Neural cell (in vitro differentiated cells): Measurements from ENCODE around the gene RGS17. TPM values are rescaled to one million over a fixed set of nuclear protein-coding genes. Genes with fewer than 3 reads are reported as not detected.

Experiments
- H2AFZ ChIP-seq: fragments of 200-600, 300-800 bp; sonication (generic), shearing (Covaris generic); 2 replicates; pipeline ENCODE4 v1.6.0; 2014; ENCODE audit warnings: low read depth, mild to moderate bottlenecking, antibody characterized with exemption, low read length, moderate library complexity
- H3F3A ChIP-seq: fragments of 200-600 bp; shearing (Covaris generic); 2 replicates; pipeline ENCODE4 v1.6.1; 2016; ENCODE audit warnings: mild to moderate bottlenecking, moderate library complexity, mixed read lengths, antibody characterized with exemption, low read length; ENCODE audit not compliant: insufficient read depth, poor library complexity, severe bottlenecking
- H3K27ac ChIP-seq: fragments of 200-600, 300-800 bp; sonication (generic), shearing (Covaris generic); 2 replicates; pipeline ENCODE4 v1.5.1; 2014; ENCODE audit warnings: mild to moderate bottlenecking, low read length, moderate library complexity
- H3K27me3 ChIP-seq: fragments of 300-800, 200-600 bp; sonication (generic), shearing (Covaris generic); 2 replicates; pipeline ENCODE4 v1.6.0; 2014; ENCODE audit warnings: mild to moderate bottlenecking, low read depth, low read length, moderate library complexity; ENCODE audit not compliant: insufficient read depth
- H3K36me3 ChIP-seq: fragments of 300-800, 200-600 bp; sonication (generic), shearing (Covaris generic); 2 replicates; pipeline ENCODE4 v1.5.1; 2014; ENCODE audit warnings: mild to moderate bottlenecking, antibody characterized with exemption, low read length, moderate library complexity; ENCODE audit not compliant: insufficient read depth
- H3K4me2 ChIP-seq: fragments of 300-800, 200-600 bp; sonication (generic), shearing (Covaris generic); 2 replicates; pipeline ENCODE4 v1.6.0; 2014; ENCODE audit warnings: mild to moderate bottlenecking, low read length
- H3K4me3 ChIP-seq: fragments of 300-800, 200-600 bp; sonication (generic), shearing (Covaris generic); 2 replicates; pipeline ENCODE4 v1.5.1; 2014; ENCODE audit warnings: mild to moderate bottlenecking, low read length, moderate library complexity
- H3K79me2 ChIP-seq: fragments of 200-600 bp; shearing (Covaris generic); replicated peaks from 2 replicates; pipeline ENCODE4 v1.6.0; 2014; ENCODE audit warnings: mild to moderate bottlenecking, low read length, moderate library complexity; ENCODE audit not compliant: insufficient read depth
- H3K9ac ChIP-seq: fragments of 300-800, 200-600 bp; sonication (generic), shearing (Covaris generic); 2 replicates; pipeline ENCODE4 v1.6.1; 2016; ENCODE audit warnings: mild to moderate bottlenecking, low read length, mixed read lengths
- H3K9me2 ChIP-seq: fragments of 200-600 bp; shearing (Covaris generic); 2 replicates; pipeline ENCODE4 v1.6.1; 2016; ENCODE audit warnings: mild to moderate bottlenecking, low read length, mixed read lengths; ENCODE audit not compliant: insufficient read depth
- H3K9me3 ChIP-seq: fragments of 200-600, 300-800 bp; sonication (generic), shearing (Covaris generic); 2 replicates; pipeline ENCODE4 v1.6.1; 2016; ENCODE audit warnings: mild to moderate bottlenecking, mixed run types, low read length, moderate library complexity, mixed read lengths
- H4K20me1 ChIP-seq: fragments of 200-600 bp; shearing (Covaris generic); 2 replicates; pipeline ENCODE4 v1.6.1; 2016; ENCODE audit warnings: mild to moderate bottlenecking, mixed run types; ENCODE audit not compliant: insufficient read depth
- EP300 ChIP-seq: fragments of 450-650 bp; conservative IDR thresholded peaks from 2 replicates; pipeline ENCODE4 v1.6.1; 2014; ENCODE audit warnings: antibody characterized with exemption, mild to moderate bottlenecking, moderate library complexity; ENCODE audit not compliant: poor library complexity, severe bottlenecking
- EZH2 ChIP-seq: fragments of 200-600, 300-800 bp; shearing (Covaris generic), sonication (generic); IDR thresholded peaks from 2 replicates; pipeline ENCODE4 v1.6.1; 2014; ENCODE audit warnings: antibody characterized with exemption, low read length, borderline replicate concordance, mild to moderate bottlenecking; ENCODE audit not compliant: insufficient read depth, poor library complexity, severe bottlenecking
- MXI1 ChIP-seq: fragments of 450-650 bp; conservative IDR thresholded peaks from 2 replicates; pipeline ENCODE4 v1.6.1; 2014; ENCODE audit warnings: antibody characterized with exemption, mild to moderate bottlenecking; ENCODE audit not compliant: poor library complexity, severe bottlenecking
- POLR2AphosphoS5 ChIP-seq: IDR thresholded peaks from 2 replicates; pipeline ENCODE4 v1.6.1; 2012
- RAD21 ChIP-seq: fragments of 450-650 bp; conservative IDR thresholded peaks from 2 replicates; pipeline ENCODE4 v1.6.1; 2014; ENCODE audit warnings: antibody characterized with exemption, mild to moderate bottlenecking, moderate library complexity
- SMC3 ChIP-seq: fragments of 450-650 bp; conservative IDR thresholded peaks from 2 replicates; pipeline ENCODE4 v1.6.1; 2014; ENCODE audit warnings: antibody characterized with exemption, mild to moderate bottlenecking, moderate library complexity; ENCODE audit not compliant: poor library complexity
- TAF1 ChIP-seq: IDR thresholded peaks from 2 replicates; pipeline ENCODE4 v1.6.1; 2012; ENCODE audit warnings: low read depth
- polyA plus RNA-seq: library from polyadenylated mRNA; depleted of rRNA; stranded (reverse); fragments of >200 nt; gene quantifications from 2 replicates; pipeline ENCODE4 v1.2.3, GENCODE V29; 2014
- TF ChIP-seq, protein P1 (sequence below): fragments of 450-650 bp; IDR thresholded peaks from 2 replicates; pipeline ENCODE4 v1.5.1; 2014; ENCODE audit warnings: antibody characterized with exemption, mild to moderate bottlenecking, moderate library complexity; ENCODE audit not compliant: poor library complexity, severe bottlenecking
- TF ChIP-seq, protein P2 (sequence below): IDR thresholded peaks from 2 replicates; pipeline ENCODE4 v1.6.1; 2012; ENCODE audit warnings: borderline replicate concordance

Gene RGS17
- polyA plus RNA-seq, 1 donor from 2014 or later: 44.9 TPM

DNA sequence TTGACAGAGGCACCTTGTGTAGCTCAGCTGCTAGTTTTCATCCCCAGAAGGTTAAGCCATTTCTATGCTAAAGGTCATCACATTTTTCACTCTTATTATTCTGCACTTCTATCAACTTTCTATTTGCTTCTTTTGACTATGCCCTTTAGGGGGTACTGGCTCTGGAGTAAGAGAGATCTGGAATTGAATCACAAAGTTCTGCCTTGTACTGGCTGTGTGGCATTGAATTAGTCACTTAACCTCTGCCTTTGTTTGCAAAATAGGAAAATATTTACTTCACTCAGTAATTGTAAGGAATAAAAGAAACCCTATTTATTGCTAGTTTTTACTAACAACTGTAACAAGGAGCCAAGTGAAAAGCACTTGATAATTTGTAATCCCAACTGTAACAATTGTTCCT, 71.8 kb downstream of the RGS17 start:
- H4K20me1 ChIP-seq: no peaks in the 10 kb centered on the region
- H3K9me2 ChIP-seq: no peaks in the 10 kb centered on the region
- H3K9ac ChIP-seq: no peak overlapping the region
- H3F3A ChIP-seq: no peaks in the 10 kb centered on the region
- TF ChIP-seq EP300 (no peak), POLR2AphosphoS5 (no peak), SMC3 (no peak), EZH2 (no peak), TAF1 (no peak), MXI1 (no peak), RAD21 (no peak)
- TF ChIP-seq, protein P1, sequence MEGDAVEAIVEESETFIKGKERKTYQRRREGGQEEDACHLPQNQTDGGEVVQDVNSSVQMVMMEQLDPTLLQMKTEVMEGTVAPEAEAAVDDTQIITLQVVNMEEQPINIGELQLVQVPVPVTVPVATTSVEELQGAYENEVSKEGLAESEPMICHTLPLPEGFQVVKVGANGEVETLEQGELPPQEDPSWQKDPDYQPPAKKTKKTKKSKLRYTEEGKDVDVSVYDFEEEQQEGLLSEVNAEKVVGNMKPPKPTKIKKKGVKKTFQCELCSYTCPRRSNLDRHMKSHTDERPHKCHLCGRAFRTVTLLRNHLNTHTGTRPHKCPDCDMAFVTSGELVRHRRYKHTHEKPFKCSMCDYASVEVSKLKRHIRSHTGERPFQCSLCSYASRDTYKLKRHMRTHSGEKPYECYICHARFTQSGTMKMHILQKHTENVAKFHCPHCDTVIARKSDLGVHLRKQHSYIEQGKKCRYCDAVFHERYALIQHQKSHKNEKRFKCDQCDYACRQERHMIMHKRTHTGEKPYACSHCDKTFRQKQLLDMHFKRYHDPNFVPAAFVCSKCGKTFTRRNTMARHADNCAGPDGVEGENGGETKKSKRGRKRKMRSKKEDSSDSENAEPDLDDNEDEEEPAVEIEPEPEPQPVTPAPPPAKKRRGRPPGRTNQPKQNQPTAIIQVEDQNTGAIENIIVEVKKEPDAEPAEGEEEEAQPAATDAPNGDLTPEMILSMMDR: no peak
- TF ChIP-seq, protein P2, sequence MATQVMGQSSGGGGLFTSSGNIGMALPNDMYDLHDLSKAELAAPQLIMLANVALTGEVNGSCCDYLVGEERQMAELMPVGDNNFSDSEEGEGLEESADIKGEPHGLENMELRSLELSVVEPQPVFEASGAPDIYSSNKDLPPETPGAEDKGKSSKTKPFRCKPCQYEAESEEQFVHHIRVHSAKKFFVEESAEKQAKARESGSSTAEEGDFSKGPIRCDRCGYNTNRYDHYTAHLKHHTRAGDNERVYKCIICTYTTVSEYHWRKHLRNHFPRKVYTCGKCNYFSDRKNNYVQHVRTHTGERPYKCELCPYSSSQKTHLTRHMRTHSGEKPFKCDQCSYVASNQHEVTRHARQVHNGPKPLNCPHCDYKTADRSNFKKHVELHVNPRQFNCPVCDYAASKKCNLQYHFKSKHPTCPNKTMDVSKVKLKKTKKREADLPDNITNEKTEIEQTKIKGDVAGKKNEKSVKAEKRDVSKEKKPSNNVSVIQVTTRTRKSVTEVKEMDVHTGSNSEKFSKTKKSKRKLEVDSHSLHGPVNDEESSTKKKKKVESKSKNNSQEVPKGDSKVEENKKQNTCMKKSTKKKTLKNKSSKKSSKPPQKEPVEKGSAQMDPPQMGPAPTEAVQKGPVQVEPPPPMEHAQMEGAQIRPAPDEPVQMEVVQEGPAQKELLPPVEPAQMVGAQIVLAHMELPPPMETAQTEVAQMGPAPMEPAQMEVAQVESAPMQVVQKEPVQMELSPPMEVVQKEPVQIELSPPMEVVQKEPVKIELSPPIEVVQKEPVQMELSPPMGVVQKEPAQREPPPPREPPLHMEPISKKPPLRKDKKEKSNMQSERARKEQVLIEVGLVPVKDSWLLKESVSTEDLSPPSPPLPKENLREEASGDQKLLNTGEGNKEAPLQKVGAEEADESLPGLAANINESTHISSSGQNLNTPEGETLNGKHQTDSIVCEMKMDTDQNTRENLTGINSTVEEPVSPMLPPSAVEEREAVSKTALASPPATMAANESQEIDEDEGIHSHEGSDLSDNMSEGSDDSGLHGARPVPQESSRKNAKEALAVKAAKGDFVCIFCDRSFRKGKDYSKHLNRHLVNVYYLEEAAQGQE: no peak
- no peak overlapping the region for H3K4me3 ChIP-seq
- H2AFZ ChIP-seq: no peak overlapping the region
- H3K27ac ChIP-seq: no peak overlapping the region
- no peak overlapping the region for H3K4me2 ChIP-seq
- no peaks in the 10 kb centered on the region for H3K27me3 ChIP-seq
- peaks cover 3% of the 10 kb centered on the region for H3K9me3 ChIP-seq
- H3K79me2 ChIP-seq: peaks cover 4% of the 10 kb centered on the region
- H3K36me3 ChIP-seq: no peaks in the 10 kb centered on the region

DNA sequence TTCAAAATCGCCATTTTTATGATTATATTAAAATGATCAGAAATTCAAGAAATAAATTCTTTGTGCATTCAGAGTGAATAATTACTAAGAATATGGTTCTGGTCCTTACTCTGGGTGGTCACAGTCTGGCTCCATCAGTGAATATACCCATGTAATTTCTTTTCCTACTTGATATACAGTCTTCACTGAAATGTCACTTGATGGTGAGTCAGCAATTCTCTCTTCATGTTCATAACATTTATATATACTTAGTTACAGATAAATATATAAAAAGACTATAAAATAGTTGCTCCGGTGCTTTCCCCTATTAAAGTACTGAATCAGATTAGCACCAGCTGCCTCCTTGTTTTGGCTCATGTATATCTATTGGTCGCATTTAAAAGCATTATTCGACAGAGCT, 72.2 kb downstream of the RGS17 start:
- H3K4me3 ChIP-seq: no peak overlapping the region
- no peaks in the 10 kb centered on the region for H3K9me2 ChIP-seq
- no peaks in the 10 kb centered on the region for H3F3A ChIP-seq
- TF ChIP-seq EP300 (no peak), TAF1 (no peak), RAD21 (no peak), SMC3 (no peak), EZH2 (no peak), MXI1 (no peak), POLR2AphosphoS5 (no peak)
- TF ChIP-seq, protein P2: no peak
- TF ChIP-seq, protein P1: no peak
- no peak overlapping the region for H3K4me2 ChIP-seq
- peaks cover 4% of the 10 kb centered on the region for H3K79me2 ChIP-seq
- H2AFZ ChIP-seq: no peak overlapping the region
- no peak overlapping the region for H3K27ac ChIP-seq
- no peaks in the 10 kb centered on the region for H3K36me3 ChIP-seq
- no peaks in the 10 kb centered on the region for H3K27me3 ChIP-seq
- H4K20me1 ChIP-seq: no peaks in the 10 kb centered on the region
- H3K9me3 ChIP-seq: peaks cover 3% of the 10 kb centered on the region
- H3K9ac ChIP-seq: no peak overlapping the region
